Measurements from ENCODE around the gene TTC32. TPM values are rescaled to one million over a fixed set of nuclear protein-coding genes. Genes with fewer than 3 reads are reported as not detected.

TTC32 gene
- total RNA-seq, 1 donor from 2014 or later = 9.4 TPM

DNA sequence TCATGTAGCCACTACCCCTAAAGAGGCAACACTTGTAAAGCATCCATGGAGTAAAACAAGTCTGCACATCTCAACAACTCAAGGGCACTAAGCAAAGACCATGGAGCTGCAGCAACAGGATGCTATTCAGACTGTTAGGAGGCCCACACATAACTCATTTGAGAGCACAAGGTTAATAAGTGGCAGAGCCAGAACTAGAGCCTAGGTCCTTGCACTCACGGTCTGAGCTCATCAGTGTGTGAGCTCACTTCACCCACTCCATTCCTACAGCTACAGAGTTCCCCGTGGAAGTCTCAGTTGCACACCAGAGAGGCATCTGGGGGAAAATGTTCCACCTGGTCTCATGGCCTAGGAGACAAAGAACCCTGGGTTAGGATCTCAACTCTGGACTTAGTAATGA lies 35.0 kb downstream of the TTC32 start:
- peaks cover 4% of the 10 kb centered on the region for H3K27me3 Mint-ChIP-seq (ENCODE audit: unreplicated experiment)
- peaks cover 3% of the 10 kb centered on the region for H3K4me1 Mint-ChIP-seq (ENCODE audit: unreplicated experiment)
- H3K9me3 Mint-ChIP-seq (ENCODE audit: unreplicated experiment) = no peaks in the 10 kb centered on the region
- no peak overlapping the region for H3K4me3 Mint-ChIP-seq (ENCODE audit: unreplicated experiment)
- H3K27ac Mint-ChIP-seq (ENCODE audit: unreplicated experiment) = no peak overlapping the region
- no peaks in the 10 kb centered on the region for H3K36me3 Mint-ChIP-seq (ENCODE audit: low read depth, unreplicated experiment)
- no peak for TF ChIP-seq CTCF (IDR thresholded peaks at IDR 0.05; ENCODE audit: unreplicated experiment)
- DNase-seq (ENCODE audit: low spot score) = no peak

- Mint-ChIP-seq H3K27ac (ENCODE audit: unreplicated experiment) (no peak overlapping the region), H3K9me3 (ENCODE audit: unreplicated experiment) (no peaks in the 10 kb centered on the region), H3K4me1 (ENCODE audit: unreplicated experiment) (peaks cover 8% of the 10 kb centered on the region), H3K36me3 (ENCODE audit: low read depth, unreplicated experiment) (no peaks in the 10 kb centered on the region), H3K4me3 (ENCODE audit: unreplicated experiment) (no peak overlapping the region), H3K27me3 (ENCODE audit: unreplicated experiment) (peaks cover 4% of the 10 kb centered on the region)
- no peak for DNase-seq (ENCODE audit: low spot score)
- TF ChIP-seq CTCF (IDR thresholded peaks at IDR 0.05; ENCODE audit: unreplicated experiment) = no peak
These were observed 36.6 kb downstream of the TTC32 start for GRCh38 chr2:19865151-19865550.

DNA sequence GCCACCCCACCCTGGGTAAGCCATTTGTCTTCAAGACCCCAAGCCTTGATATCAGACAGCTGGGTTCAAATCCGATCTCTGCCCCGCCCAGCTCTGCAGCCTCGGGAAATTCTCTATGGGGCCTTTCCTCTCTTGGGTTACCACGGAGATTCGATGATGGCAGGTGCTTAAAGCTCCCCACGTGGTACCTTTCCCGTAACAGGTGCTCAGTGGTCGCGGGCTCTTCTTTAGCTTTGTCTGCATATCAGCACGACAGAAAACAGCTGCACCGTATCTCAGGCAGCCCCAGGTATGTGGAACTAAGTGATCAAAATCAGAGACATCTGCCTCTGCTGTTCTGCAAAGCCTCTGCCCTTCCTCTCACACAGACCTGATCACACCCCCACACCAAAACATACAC lies 37.4 kb downstream of the TTC32 start:
- no peak for TF ChIP-seq CTCF (IDR thresholded peaks at IDR 0.05; ENCODE audit: unreplicated experiment)
- H3K36me3 Mint-ChIP-seq (ENCODE audit: low read depth, unreplicated experiment) = no peaks in the 10 kb centered on the region
- no peaks in the 10 kb centered on the region for H3K9me3 Mint-ChIP-seq (ENCODE audit: unreplicated experiment)
- no peak for DNase-seq (ENCODE audit: low spot score)
- no peak overlapping the region for H3K4me3 Mint-ChIP-seq (ENCODE audit: unreplicated experiment)
- peaks cover 8% of the 10 kb centered on the region for H3K4me1 Mint-ChIP-seq (ENCODE audit: unreplicated experiment)
- H3K27me3 Mint-ChIP-seq (ENCODE audit: unreplicated experiment) = peaks cover 4% of the 10 kb centered on the region
- no peak overlapping the region for H3K27ac Mint-ChIP-seq (ENCODE audit: unreplicated experiment)

- Mint-ChIP-seq H3K4me3 (ENCODE audit: unreplicated experiment) (no peak overlapping the region), H3K9me3 (ENCODE audit: unreplicated experiment) (no peaks in the 10 kb centered on the region), H3K36me3 (ENCODE audit: low read depth, unreplicated experiment) (no peaks in the 10 kb centered on the region), H3K27me3 (ENCODE audit: unreplicated experiment) (peaks cover 4% of the 10 kb centered on the region), H3K27ac (ENCODE audit: unreplicated experiment) (no peak overlapping the region), H3K4me1 (ENCODE audit: unreplicated experiment) (peaks cover 8% of the 10 kb centered on the region)
- peak; percentile 98 for TF ChIP-seq CTCF (IDR thresholded peaks at IDR 0.05; ENCODE audit: unreplicated experiment)
- DNase-seq (ENCODE audit: low spot score) = peak; percentile 82
These were observed 38.3 kb downstream of the TTC32 start for GRCh38 chr2:19863303-19864041.

GRCh38 chr2:19861813-19862212 lies 40.0 kb downstream of the TTC32 start:
- no peak for TF ChIP-seq CTCF (IDR thresholded peaks at IDR 0.05; ENCODE audit: unreplicated experiment)
- Mint-ChIP-seq H3K4me3 (ENCODE audit: unreplicated experiment) (no peak overlapping the region), H3K36me3 (ENCODE audit: low read depth, unreplicated experiment) (no peaks in the 10 kb centered on the region), H3K4me1 (ENCODE audit: unreplicated experiment) (peaks cover 12% of the 10 kb centered on the region), H3K9me3 (ENCODE audit: unreplicated experiment) (no peaks in the 10 kb centered on the region), H3K27me3 (ENCODE audit: unreplicated experiment) (peaks cover 4% of the 10 kb centered on the region), H3K27ac (ENCODE audit: unreplicated experiment) (no peak overlapping the region)
- no peak for DNase-seq (ENCODE audit: low spot score)

Data from endothelial cell (in vitro differentiated cells).